NCI-H526 (cell line): ENCODE data around the gene DCAF17.
"Not testable (repeated sequence)": the region's sequence is repeated elsewhere in the genome, so short reads cannot be mapped to it uniquely, and the experiment has no call there.

ENCODE experiments used
- DNase-seq, 2 experiments: peaks; one replicate each; lab custom pipeline; 2025; lab: John Stamatoyannopoulos, UW

DCAF17 gene

DNA sequence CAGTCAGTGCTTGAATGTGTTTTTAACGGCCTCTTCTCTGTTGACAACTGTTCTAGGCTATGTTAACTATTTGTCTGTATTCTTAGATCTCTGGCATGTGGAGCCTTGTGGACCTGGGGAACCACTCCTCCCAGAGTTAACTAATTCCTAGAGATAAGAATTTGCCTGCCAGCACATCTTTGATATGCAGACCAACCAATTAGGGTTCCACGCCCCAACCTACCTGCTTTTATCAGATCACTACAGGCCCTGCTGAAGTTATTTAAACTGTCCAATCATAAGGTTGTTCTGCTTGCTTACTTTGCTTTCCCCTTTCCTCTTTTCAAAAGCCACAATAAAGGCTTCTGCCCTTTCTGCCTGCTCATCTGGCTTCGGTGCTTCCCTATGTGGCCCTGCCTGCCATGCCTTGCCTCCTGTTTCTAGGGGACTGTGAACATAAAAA, 79.7 kb downstream of the DCAF17 start:
- no peak for DNase-seq

DNA sequence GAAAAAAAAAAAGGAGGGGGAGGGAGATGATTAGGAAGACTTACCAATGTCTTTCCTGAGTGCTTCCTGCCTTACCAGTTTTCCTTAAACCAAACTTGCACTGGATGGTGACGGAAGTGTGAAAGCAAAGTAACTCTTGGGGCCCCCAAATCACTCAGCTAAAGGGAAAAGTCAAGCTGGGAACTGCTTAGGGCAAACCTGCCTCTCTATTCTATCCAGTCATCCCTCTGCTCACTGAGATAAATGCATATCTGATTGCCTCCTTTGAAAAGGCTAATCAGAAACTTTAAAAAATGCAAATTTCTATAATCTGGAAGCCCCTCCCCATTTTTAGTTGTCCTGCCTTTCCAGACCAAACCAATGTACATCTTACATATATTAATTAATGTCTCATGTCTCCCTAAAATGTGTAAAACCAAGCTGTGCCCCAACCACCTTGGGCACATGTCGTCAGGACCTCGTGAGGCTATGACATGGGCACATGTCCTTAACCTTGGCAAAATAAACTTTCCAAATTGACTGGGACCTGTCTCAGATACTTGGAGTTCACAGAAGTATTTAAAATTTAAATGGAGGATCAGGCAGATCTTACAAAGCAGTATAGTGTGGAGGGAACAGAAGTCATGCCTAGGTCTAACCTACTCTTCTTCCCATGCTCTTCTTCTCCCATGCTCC, 81.0 kb downstream of the DCAF17 start:
- DNase-seq: no peak

DNA sequence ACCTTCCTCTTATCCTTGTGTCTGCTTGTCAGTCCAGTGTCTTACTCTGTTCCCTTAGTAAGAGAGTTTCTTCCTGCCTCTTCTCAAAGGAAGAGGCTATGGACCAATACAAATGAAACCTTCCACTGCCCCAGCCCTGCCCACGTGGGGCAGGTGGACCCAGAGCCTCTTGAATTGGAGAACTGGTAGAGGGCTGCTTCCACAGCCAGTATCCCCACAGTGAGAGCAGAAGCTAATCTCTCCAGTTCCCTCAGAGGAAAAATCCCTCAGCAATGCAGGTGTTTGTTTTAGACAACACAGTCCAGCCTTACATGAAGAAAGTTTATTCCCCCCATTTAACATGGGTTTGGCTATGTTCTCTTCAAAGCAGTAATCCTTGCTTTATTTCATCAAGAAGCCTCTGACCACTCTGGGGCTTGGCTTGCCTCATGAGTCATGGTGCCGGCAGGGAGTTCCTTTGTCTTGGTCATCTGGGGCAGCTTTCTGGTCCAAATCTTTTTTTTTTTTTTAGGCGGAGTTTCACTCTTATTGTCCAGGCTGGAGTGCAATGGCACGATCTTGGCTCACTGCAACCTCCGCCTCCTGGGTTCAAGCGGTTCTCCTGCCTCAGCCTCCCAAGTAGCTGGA, 81.8 kb downstream of the DCAF17 start:
- DNase-seq: no peak

DNA sequence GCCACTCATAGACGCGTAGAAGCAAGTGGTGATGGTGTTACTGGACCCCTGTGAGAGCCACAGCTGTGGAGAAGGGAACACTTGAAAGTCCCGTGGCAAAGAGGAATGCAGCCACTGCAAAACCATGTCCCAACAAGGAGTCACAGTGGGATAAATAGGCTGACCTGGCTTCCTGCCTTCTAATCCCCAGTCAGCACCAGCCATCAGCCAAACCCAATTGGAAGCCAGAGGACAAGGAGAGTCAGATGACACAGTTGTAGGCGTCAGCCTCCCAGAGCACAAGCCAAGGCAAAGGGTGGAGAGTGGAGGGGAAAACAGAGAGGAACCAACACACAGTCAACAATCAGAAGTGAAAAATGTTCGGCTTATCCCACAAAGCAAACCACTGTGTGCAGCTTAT, 82.8 kb downstream of the DCAF17 start:
- no peak for DNase-seq

DNA sequence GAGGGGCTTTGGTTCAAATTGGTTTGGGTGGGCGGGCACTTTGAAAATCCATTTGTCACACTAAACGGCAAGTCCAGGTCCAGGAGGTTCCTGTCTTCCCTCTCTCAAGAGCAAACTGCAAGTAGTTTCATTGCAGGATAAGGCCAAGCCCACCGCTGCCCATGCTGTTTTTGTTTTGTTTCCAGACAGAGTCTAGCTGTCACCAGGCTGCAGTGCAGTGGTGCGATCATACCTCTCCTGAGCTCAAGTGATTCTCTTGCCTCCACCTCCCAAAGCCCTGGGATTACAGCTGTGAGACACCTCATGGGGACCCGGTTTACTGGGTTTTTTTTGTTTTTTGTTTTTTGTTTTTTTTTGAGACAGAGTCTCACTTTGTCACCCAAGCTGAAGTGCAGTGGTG, 86.4 kb downstream of the DCAF17 start:
- DNase-seq: no peak

DNA sequence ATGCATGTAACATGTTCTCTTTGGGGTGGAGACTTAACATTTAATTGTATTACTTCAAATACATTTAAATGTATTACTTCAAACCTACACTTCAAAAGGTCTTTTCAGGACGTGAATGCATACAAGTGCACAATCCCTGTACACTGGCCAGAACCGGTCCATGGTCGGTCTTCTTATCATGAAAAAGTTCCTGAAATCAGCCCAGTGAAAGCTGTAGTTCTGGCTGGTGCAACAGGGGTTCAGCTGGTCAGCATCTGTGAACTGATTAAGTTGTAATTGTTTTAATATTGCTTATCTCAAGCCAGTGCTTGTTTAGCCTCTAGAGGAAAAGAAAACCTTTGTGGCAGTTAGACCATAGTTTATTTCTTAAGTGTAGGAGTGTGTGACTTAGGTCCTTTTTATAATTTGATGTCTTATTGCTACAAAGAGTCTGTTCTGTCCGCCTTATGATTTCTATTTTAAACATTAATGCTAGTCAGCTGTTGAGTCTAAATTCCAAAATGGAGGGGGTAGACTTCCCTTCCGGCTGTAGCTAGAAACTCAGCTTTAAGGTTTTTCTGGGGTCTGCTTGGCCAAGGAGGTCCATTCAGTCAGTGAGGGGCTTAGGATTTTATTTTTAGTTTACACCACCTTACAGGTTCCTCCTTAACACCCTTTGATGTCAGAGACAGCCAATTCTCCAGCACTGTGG, 87.5 kb downstream of the DCAF17 start:
- no peak for DNase-seq

DNA sequence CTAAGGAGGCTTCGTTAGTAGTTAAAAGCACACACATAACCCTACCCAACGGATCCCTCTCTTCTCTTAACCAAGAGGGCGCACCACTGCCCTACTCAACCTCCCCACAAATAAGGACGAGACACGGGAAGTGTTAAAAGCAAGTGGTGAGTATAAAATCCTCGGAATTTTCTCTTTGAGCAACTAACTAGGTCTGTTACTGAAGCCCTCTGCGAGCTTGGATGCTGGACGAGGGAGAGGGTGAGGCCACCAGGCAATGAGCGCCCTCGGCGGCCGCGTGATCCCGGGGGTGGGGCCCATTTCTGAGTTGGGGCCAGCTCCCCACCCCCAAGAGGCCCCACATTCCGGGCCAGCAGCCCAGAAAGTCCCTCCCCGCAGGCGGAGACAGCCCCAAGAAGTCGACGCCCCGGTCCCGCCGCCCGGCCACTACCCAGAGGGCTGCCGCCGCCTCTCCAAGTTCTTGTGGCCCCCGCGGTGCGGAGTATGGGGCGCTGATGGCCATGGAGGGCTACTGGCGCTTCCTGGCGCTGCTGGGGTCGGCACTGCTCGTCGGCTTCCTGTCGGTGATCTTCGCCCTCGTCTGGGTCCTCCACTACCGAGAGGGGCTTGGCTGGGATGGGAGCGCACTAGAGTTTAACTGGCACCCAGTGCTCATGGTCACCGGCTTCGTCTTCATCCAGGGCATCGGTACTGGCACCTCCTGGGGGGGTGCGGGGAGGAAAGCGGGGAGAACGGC, 88.2 kb downstream of the DCAF17 start, which contains the start of gene CYBRD1:
Gene CYBRD1 (plus strand): TSS at position 423 of the 736 bp plus-strand sequence. CDS start 72 bp downstream, at position 495.
- DNase-seq: peak in 1 of 2 experiments; percentile 47

DNA sequence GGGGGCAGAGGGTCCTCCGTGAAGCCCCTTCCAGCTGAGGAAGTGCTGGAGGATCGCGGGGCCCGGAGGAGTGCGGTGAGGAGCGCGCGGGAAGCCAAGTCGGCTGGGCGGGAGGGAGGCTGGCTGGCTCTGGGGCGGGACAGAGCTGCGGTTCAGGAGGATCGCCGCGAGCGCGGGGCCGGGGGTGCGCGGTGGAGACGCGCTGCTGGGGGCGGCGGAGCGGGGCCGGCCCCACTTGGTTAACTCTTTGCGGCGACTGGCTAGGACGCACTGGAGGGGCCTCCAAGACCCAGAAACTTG, 88.7 kb downstream of the DCAF17 start:
- DNase-seq: peak in 1 of 2 experiments; percentile 53

DNA sequence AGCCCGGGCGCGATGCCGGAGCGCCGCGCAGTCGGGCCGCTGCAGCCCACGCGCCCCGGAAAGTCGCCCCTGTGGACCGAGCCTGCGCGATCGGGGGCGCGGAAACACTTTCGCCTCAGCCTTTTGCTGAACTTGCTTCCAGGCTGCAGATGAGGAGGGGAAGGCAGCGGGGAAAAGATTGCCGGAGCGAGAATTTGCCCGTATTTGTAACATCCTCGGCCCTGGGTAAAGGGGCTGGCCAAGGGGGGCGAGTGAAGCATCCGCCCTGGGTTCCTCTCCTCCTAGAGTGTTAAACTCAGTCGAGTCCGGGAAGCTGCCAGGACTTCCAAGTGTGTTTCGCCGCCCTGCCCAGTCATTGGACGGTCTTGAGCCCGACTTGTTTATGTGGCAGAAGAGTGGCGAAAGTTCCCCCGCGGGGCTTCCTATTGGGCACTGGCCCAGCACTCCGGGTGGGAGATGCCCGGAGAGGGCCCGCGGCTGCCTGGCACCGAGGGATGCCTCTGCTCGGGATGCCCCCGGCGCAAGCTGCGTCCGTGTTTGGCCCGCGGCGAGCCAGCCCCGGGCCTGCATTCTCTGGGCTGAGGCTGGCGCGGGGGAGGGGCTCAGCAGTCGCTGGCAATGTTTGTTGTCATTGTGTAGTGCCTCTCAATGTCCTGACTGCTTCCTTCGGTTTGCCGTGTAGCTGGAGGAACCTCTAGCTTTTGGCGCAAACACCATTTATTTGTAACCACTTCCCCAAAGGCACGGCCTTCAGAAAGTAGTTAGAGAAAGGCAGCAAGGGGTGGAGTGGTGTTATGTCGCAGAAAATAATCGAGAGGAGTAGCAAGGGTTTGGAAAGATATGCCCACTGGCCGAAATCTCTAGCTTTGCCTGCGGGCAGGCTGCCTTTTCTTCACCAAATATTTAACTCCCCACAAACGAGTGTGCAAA, 89.3 kb downstream of the DCAF17 start:
- DNase-seq: peak in 1 of 2 experiments; percentile 63

DNA sequence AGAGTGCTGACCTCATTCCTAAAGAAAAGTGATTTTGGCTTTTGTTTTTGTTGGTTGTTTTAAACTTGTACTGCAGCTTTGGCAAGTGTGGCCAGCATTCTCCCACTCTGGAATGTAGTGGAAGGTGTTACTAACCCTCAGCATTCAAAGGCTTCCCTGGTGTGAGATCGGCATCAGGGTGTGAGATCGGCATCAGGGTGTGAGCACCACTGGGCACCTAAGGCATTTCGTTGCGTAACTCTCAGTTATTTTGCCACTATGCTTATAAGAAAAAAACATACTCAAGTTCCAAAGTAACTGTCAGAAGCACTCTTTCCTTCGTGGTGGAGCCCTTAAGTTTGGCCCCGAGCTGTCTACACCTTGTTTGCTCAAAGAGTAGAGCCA, 90.0 kb downstream of the DCAF17 start:
- no peak for DNase-seq

DNA sequence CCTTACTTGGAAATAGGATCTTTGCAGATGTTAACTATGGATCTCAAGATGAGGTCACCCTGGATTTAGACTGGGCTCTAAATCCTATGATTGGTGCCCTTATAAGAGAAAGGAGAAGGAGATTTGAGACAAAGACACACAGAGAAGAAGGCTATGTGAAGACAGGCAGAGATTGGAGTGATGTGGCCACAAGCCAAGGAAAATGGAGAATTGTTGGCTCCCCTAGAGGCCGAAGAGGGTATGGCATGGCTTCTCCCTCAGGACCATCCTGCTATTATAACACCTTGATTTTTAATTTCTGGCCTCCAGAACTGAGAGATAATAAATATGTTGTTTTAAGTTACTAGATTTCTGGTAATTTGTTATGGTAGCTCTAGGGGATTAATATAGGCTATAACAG, 95.9 kb downstream of the DCAF17 start:
- DNase-seq: no peak

DNA sequence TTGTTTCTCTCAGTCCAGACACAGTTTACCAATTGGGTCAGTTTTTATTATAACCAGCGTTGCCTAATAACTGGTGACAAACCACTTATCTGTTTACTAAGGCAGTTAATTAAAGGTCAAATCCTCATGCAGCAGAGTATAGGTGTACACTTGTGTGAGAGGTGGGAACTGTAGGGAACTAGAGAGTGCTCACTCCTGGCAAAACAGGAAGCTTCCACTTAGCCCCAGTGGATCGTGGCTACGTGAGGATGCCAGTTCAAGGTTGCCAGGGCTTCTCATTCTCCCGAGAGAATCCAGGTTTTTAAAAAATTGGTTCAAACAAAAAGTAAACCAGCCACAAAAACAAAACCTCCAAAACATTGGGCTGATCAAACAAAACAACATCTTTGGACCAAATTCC, 96.4 kb downstream of the DCAF17 start:
- no peak for DNase-seq

DNA sequence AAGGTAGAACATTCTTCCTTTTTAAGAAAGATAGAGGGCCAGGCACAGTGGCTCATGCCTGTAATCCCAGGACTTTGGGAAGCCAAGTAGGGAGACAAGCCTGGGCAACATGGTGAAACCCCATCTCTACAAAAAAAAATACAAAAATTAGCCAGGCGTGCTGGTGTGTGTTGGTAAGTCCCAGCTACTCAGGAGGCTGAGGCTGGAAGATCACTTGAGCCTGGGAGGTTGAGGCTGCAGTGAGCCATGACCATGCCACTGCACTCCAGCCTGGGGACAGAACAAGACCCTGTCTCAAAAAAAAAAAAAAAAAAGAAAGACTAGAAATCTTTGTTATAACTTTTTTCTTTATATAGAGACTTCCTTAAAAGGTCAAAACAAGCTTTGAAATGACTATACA, 96.8 kb downstream of the DCAF17 start:
- not testable (repeated sequence) for DNase-seq

DNA sequence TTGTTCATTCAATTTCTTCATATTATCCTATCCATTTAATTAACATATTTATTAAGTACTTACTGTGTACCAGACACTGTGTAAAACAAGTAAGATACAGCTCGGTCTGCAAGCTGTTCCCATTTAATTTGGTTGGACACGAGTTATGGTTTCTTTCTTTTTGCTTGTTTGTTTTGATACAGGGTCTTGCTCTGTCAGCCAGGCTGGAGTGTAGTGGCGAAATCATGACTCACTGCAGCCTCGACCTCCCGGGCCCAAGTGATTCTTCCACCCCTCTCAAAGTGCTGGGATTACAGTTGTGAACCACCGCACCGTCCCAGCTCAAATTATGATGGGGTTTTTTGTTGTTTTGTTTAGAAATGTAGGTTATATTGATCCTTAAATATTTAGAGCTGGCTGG, 97.3 kb downstream of the DCAF17 start:
- no peak for DNase-seq

DNA sequence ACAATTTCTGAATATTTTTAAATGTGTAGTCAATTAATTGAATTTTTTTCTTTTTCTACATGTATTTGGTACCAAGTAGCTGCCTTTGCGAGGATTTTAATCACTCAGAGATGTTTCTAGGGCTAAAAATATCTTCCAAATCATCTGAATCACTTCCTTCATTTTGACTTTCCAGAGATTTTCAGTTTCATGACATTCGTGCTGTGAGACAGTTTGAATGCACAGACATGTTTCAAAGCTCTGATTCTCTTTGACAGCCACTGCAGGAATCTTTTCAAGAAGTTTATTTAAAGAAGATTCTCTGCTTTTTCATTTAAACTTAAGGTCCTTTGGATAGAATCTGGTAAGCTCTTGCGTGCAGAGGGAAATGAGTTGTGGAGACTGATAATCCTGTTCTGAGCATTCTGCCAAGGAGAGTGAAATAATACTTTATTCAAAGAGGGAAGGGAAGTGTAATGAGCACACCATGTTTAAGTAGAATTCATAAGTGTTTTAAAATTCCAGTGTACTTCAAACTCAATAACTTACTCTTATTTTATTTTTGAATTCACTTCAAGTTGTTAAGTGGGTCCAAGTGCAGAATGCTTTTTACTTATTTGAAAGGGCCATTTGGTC, 97.9 kb downstream of the DCAF17 start:
- DNase-seq: no peak

DNA sequence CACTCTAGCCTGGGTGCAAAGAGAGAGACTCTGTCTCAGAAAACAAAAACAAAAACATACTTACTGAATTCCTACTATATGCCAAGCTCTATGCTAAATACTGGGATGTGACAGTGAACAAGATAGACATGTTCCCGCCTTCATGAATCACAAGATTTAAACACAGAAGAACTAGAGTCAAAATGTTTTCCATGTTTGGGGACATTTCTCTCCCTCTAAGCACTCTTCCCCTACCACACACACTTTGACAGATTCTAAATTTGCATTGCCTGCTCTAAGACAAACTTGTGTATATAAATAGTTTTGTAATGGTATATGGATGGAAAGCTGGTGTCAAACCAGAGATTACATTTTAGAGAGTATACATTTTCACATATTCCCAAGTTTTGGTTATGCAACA, 99.3 kb downstream of the DCAF17 start:
- no peak for DNase-seq
